HepG2 (cell line): ENCODE measurements around the gene PHF5A.

Experiments
- ARID2 ChIP-seq: sonication (generic); formaldehyde crosslinking; IDR thresholded peaks from 2 replicates; pipeline ENCODE4 v1.8.1; 2022; ENCODE audit warnings: mild to moderate bottlenecking, missing genetic modification reagents, borderline replicate concordance
- E2F1 ChIP-seq: sonication (generic); formaldehyde crosslinking; IDR thresholded peaks from 2 replicates; pipeline ENCODE4 v1.5.0; 2020; ENCODE audit warnings: missing genetic modification reagents
- RAD51 ChIP-seq: fragments of 450-650 bp; IDR thresholded peaks from 2 replicates; pipeline ENCODE4 v1.6.1; 2016; ENCODE audit warnings: borderline replicate concordance
- ZNF260 ChIP-seq: sonication (generic); formaldehyde crosslinking; IDR thresholded peaks from 2 replicates; pipeline ENCODE4 v1.4.0; 2020; ENCODE audit warnings: missing genetic modification reagents, low read depth, mild to moderate bottlenecking, borderline replicate concordance
- ZNF335 ChIP-seq: sonication (generic); formaldehyde crosslinking; IDR thresholded peaks from 2 replicates; pipeline ENCODE4 v1.4.0; 2020; ENCODE audit warnings: missing genetic modification reagents
- ZNF629 ChIP-seq: sonication (generic); formaldehyde crosslinking; conservative IDR thresholded peaks from 2 replicates; pipeline ENCODE4 v1.5.0; 2020; ENCODE audit warnings: missing genetic modification reagents
- ZNF766 ChIP-seq: sonication (generic); formaldehyde crosslinking; IDR thresholded peaks from 2 replicates; pipeline ENCODE4 v1.5.0; 2020; ENCODE audit warnings: missing genetic modification reagents, borderline replicate concordance
- TF ChIP-seq, protein P1 (sequence below): sonication (generic); formaldehyde crosslinking; IDR thresholded peaks from 2 replicates; pipeline ENCODE4 v1.5.0; 2020; ENCODE audit warnings: mild to moderate bottlenecking, missing genetic modification reagents, moderate library complexity

DNA sequence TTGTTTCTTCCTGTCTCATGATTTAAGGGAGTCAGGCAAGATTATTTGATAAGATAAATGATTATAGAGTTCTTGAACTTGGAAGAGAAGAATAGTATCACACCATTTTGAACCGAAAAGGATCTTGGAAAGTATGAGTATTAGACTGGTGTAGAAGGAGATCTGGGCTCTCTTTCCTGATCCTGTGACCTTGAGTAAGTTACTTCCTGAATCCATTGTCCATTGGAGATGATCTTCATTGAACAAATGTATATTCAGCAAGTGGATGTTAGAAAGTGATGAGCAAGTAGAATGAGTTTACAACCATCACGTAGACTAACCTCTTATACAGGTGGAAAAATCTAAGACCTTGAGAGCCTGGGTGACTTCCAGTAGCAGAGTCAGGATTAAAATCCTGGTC lies 2.4 kb upstream of the PHF5A start:
- TF ChIP-seq ARID2 (CRISPR knock-in tag) (no peak), ZNF629 (no peak), ZNF766 (CRISPR knock-in tag) (no peak), RAD51 (no peak), E2F1 (CRISPR knock-in tag) (no peak), ZNF260 (CRISPR knock-in tag) (no peak), ZNF335 (no peak)
- TF ChIP-seq, protein P1, sequence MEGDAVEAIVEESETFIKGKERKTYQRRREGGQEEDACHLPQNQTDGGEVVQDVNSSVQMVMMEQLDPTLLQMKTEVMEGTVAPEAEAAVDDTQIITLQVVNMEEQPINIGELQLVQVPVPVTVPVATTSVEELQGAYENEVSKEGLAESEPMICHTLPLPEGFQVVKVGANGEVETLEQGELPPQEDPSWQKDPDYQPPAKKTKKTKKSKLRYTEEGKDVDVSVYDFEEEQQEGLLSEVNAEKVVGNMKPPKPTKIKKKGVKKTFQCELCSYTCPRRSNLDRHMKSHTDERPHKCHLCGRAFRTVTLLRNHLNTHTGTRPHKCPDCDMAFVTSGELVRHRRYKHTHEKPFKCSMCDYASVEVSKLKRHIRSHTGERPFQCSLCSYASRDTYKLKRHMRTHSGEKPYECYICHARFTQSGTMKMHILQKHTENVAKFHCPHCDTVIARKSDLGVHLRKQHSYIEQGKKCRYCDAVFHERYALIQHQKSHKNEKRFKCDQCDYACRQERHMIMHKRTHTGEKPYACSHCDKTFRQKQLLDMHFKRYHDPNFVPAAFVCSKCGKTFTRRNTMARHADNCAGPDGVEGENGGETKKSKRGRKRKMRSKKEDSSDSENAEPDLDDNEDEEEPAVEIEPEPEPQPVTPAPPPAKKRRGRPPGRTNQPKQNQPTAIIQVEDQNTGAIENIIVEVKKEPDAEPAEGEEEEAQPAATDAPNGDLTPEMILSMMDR (CRISPR knock-in tag): no peak
